HepG2 (cell line): Measurements from ENCODE around the gene DSE. TPM values are rescaled to one million over a fixed set of nuclear protein-coding genes. Genes with fewer than 3 reads are reported as not detected.

Source experiments
- ATAC-seq: fragments of 200-7000 bp; cut with Tn5 transposase; 3 replicates; pipeline ENCODE4 v1.9.1; 2020; ENCODE audit warnings: mild to moderate bottlenecking, moderate library complexity
- BruUV-seq: library from RNA; stranded (reverse); fragments of 400-500 nt; replicated peaks from 2 replicates; lab custom pipeline; 2021; lab: Mats Ljungman, UMichigan
- CTCF ChIA-PET: fragments of 300-600 bp; formaldehyde crosslinking; extraction: SDS; loops from one replicate; lab custom pipeline; 2021; ENCODE audit warnings: low total read pairs, inconsistent platforms, low intra/inter-chr PET ratio; lab: Yijun Ruan, JAX
- POLR2A ChIA-PET: fragments of 350-600 bp; sonication (Branson Sonifier 250); formaldehyde crosslinking; loops from one replicate; lab custom pipeline; 2020; ENCODE audit warnings: antibody characterized with exemption, inconsistent platforms; lab: Yijun Ruan, JAX
- DNase-seq: peaks from one replicate; pipeline ENCODE4 v3.0.0-alpha.2; 2015; ENCODE audit warnings: low spot score
- FAIRE-seq: peaks from 3 replicates; lab custom pipeline; 2011; peaks lifted over from hg19 to GRCh38; lab: Jason Lieb, UNC
- H2AFZ ChIP-seq: one replicate; pipeline ENCODE4 v1.6.1; 2011; ENCODE audit warnings: low read length, inconsistent platforms
- H3K27ac ChIP-seq: fragments of 300-600 bp; 3 replicates; pipeline ENCODE4 v1.8.0; 2011; ENCODE audit warnings: mixed run types, mild to moderate bottlenecking, mixed read lengths, low read length, inconsistent platforms; ENCODE audit not compliant: insufficient read depth; ENCODE audit errors: extremely low read length
- H3K27me3 ChIP-seq, 2 experiments: fragments of 200-600 bp in 1 of 2; 2 replicates in 1 of 2; 3 replicates in 1 of 2; pipeline versions ENCODE4 v1.6.0 to v1.8.0; 2011; ENCODE audit warnings: low read length in 2 of 2, mild to moderate bottlenecking in 2 of 2, moderate library complexity in 2 of 2, inconsistent platforms in 1 of 2; ENCODE audit not compliant: insufficient read depth in 2 of 2, control insufficient read depth in 1 of 2
- H3K36me3 ChIP-seq, 2 experiments: fragments of 200-600 bp in 1 of 2; replicated peaks in 1 of 2; 2 replicates in 1 of 2; 3 replicates in 1 of 2; pipeline versions ENCODE4 v1.5.1 to v1.8.0; 2011; ENCODE audit warnings: low read length in 2 of 2, inconsistent platforms in 1 of 2; ENCODE audit not compliant: insufficient read depth in 2 of 2, control insufficient read depth in 1 of 2
- H3K4me1 ChIP-seq: 2 replicates; pipeline ENCODE4 v1.5.1; 2012; ENCODE audit warnings: low read length, inconsistent platforms; ENCODE audit not compliant: insufficient read depth
- H3K4me2 ChIP-seq: 2 replicates; pipeline ENCODE4 v1.6.0; 2011; ENCODE audit warnings: low read depth, low read length, inconsistent platforms
- H3K4me3 ChIP-seq, 3 experiments: fragments of 200-600 bp in 1 of 3; sonication (generic), shearing (Covaris generic) in 1 of 3; replicated peaks in 1 of 3; 2 replicates each; pipeline ENCODE4 v1.5.1; 2011 to 2016; ENCODE audit warnings: low read length in 3 of 3, inconsistent platforms in 2 of 3, low read depth in 2 of 3, mild to moderate bottlenecking in 2 of 3, control low read depth in 1 of 3, mixed read lengths in 1 of 3; ENCODE audit not compliant: insufficient read depth in 1 of 3
- H3K79me2 ChIP-seq: one replicate; pipeline ENCODE4 v1.6.1; 2011; ENCODE audit warnings: low read length, inconsistent platforms; ENCODE audit not compliant: insufficient read depth
- H3K9ac ChIP-seq: 2 replicates; pipeline ENCODE4 v1.6.0; 2011; ENCODE audit warnings: mild to moderate bottlenecking, low read depth, low read length, inconsistent platforms; ENCODE audit not compliant: insufficient read depth
- H3K9me3 ChIP-seq: 2 replicates; pipeline ENCODE4 v1.5.1; 2012; ENCODE audit warnings: mild to moderate bottlenecking, low read length
- H4K20me1 ChIP-seq: 2 replicates; pipeline ENCODE4 v1.6.0; 2011; ENCODE audit warnings: inconsistent platforms, mild to moderate bottlenecking, low read length, moderate library complexity; ENCODE audit not compliant: insufficient read depth
- ELF3 ChIP-seq: IDR thresholded peaks from 2 replicates; pipeline ENCODE4 v1.6.1; 2016; ENCODE audit warnings: missing genetic modification reagents, missing compliant biosample characterization
- GLMP ChIP-seq: sonication (generic); formaldehyde crosslinking; IDR thresholded peaks from 2 replicates; pipeline ENCODE4 v1.9.0; 2021; ENCODE audit warnings: missing genetic modification reagents, mild to moderate bottlenecking, borderline replicate concordance
- GZF1 ChIP-seq: sonication (generic); formaldehyde crosslinking; IDR thresholded peaks from 2 replicates; pipeline ENCODE4 v1.5.1; 2020; ENCODE audit warnings: mild to moderate bottlenecking, missing genetic modification reagents
- MAF1 ChIP-seq: sonication (generic); formaldehyde crosslinking; IDR thresholded peaks from 2 replicates; pipeline ENCODE4 v1.5.0; 2020; ENCODE audit warnings: missing genetic modification reagents, borderline replicate concordance
- MEF2D ChIP-seq: sonication (generic); formaldehyde crosslinking; IDR thresholded peaks from 2 replicates; pipeline ENCODE4 v1.5.1; 2020; ENCODE audit warnings: mild to moderate bottlenecking, missing genetic modification reagents
- NR1H2 ChIP-seq: sonication (generic); formaldehyde crosslinking; IDR thresholded peaks from 2 replicates; pipeline ENCODE4 v1.8.1; 2022; ENCODE audit warnings: low read depth, missing genetic modification reagents, borderline replicate concordance
- PAXIP1 ChIP-seq: sonication (generic); formaldehyde crosslinking; conservative IDR thresholded peaks from 2 replicates; pipeline ENCODE4 v1.4.0; 2020; ENCODE audit warnings: mild to moderate bottlenecking, missing genetic modification reagents, moderate library complexity
- SMAD3 ChIP-seq: sonication (generic); formaldehyde crosslinking; IDR thresholded peaks from 2 replicates; pipeline ENCODE4 v1.4.0; 2020; ENCODE audit warnings: missing genetic modification reagents
- SRSF9 ChIP-seq: fragments of 200-400 bp; formaldehyde crosslinking; IDR thresholded peaks from 2 replicates; pipeline ENCODE4 v1.6.1; 2018; ENCODE audit warnings: borderline replicate concordance, mild to moderate bottlenecking, low read depth, low read length; ENCODE audit not compliant: insufficient read depth, poor library complexity, severe bottlenecking
- ZNF883 ChIP-seq: sonication (generic); formaldehyde crosslinking; IDR thresholded peaks from 2 replicates; pipeline ENCODE4 v1.5.1; 2020; ENCODE audit warnings: mild to moderate bottlenecking, missing genetic modification reagents; ENCODE audit errors: not compliant biosample characterization
- WGBS: methylation state at CpG from one replicate; pipeline ENCODE4 v1.1.6; 2017; ENCODE audit warnings: low lambda C conversion rate; 5-methylcytosine and 5-hydroxymethylcytosine counted together
- in situ Hi-C: cut with HindIII; loops from 2 replicates; pipeline ENCODE4 v1.10.0; 2017; ENCODE audit warnings: low pct_unique_long_range_greater_than_20kb; ENCODE audit not compliant: extremely low pct_ligation_motif_present
- intact Hi-C: fragments of 100-400 bp; cut with micrococcal nuclease; formaldehyde crosslinking; loops from one replicate; pipeline ENCODE4 v1.10.0; 2022; ENCODE audit not compliant: unreplicated experiment
- polyA plus RNA-seq, 8 experiments: library from polyadenylated mRNA; depleted of rRNA in 3 of 8; stranded (reverse) in 7 of 8; unstranded in 1 of 8; fragments of >200 nt; fragmentation: Illumina TruSeq in 4 of 8; extraction: Trizol in 4 of 8; gene quantifications; 2 replicates each; pipeline versions ENCODE4 v1.2.1 to v1.2.3, GENCODE V29; 2011 to 2016; ENCODE audit warnings: low read depth in 4 of 8, missing spikeins in 1 of 8, mixed read lengths in 1 of 8; ENCODE audit not compliant: insufficient read depth in 1 of 8
- total RNA-seq, 5 experiments: library from RNA; depleted of rRNA; stranded (reverse); fragments of >200 nt; fragmentation: Illumina TruSeq; extraction: Trizol; gene quantifications; 2 replicates each; pipeline ENCODE4 v1.2.3, GENCODE V29; 2016; ENCODE audit warnings: low read depth in 1 of 5
- TF ChIP-seq, protein P1 (sequence below): sonication (generic); formaldehyde crosslinking; IDR thresholded peaks from 2 replicates; pipeline ENCODE4 v1.8.1; 2023; ENCODE audit warnings: missing genetic modification reagents, inconsistent platforms, borderline replicate concordance
- TF ChIP-seq, protein P2 (sequence below): sonication (generic); formaldehyde crosslinking; IDR thresholded peaks from 2 replicates; pipeline ENCODE4 v1.4.0; 2020; ENCODE audit warnings: missing genetic modification reagents, mild to moderate bottlenecking, borderline replicate concordance
- TF ChIP-seq, protein P3 (sequence below): sonication (generic); formaldehyde crosslinking; IDR thresholded peaks from 2 replicates; pipeline ENCODE4 v1.8.0; 2022; ENCODE audit warnings: mild to moderate bottlenecking, missing genetic modification reagents, moderate library complexity
- TF ChIP-seq, protein P4 (sequence below): sonication (generic); formaldehyde crosslinking; IDR thresholded peaks from 2 replicates; pipeline ENCODE4 v1.5.0; 2020; ENCODE audit warnings: mild to moderate bottlenecking, missing genetic modification reagents

The DSE gene
- total and polyA plus RNA-seq, 2 of the 13 experiments (the other 11 are each of a cell fraction or from before 2014, with no cell fraction given): 2.6 to 4.6 TPM

DNA sequence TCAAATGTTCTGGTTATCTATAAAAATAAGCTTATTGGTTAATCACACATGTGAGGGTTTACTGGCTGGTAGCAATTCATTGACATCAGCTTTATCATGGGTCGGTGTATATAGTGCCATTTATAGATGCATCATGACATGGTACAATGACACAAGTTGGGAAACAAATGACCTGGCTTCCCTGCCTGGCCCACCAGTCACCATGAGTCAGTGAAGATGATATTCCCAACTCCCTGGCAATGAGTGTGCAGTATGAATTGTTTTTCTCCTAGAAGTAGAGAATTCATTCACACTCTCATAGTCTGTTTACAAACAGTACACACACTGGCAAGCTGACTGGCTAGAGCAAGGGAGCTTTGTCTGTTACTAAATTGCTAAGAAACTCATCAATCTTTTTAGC is 53.3 kb downstream of the DSE start:
- intact Hi-C loops: no loop called here
- CTCF ChIA-PET: no interaction called here
- Histone ChIP-seq H3K4me2 (no peak overlapping the region), H3K79me2 (no peaks in the 10 kb centered on the region), H3K4me1 (no peaks in the 10 kb centered on the region), H3K4me3 (no peak overlapping the region), H3K27ac (no peak overlapping the region), H3K9me3 (no peaks in the 10 kb centered on the region), H3K9ac (no peak overlapping the region), H2AFZ (no peak overlapping the region), H3K36me3 (no peaks in the 10 kb centered on the region), H4K20me1 (no peaks in the 10 kb centered on the region), H3K27me3 (no peaks in the 10 kb centered on the region)
- FAIRE-seq (no peak), DNase-seq (no peak), ATAC-seq (no peak)
- no TSS peak for BruUV-seq
- 72% methylated on average over 1 of the region's 1 CpG for WGBS
- POLR2A ChIA-PET: no interaction called here
- in situ Hi-C loops: no loop called here
- TF ChIP-seq SRSF9: no peak
- TF ChIP-seq, protein P1, sequence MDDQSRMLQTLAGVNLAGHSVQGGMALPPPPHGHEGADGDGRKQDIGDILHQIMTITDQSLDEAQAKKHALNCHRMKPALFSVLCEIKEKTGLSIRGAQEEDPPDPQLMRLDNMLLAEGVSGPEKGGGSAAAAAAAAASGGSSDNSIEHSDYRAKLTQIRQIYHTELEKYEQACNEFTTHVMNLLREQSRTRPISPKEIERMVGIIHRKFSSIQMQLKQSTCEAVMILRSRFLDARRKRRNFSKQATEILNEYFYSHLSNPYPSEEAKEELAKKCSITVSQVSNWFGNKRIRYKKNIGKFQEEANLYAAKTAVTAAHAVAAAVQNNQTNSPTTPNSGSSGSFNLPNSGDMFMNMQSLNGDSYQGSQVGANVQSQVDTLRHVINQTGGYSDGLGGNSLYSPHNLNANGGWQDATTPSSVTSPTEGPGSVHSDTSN (CRISPR knock-in tag): no peak
- TF ChIP-seq, protein P2, sequence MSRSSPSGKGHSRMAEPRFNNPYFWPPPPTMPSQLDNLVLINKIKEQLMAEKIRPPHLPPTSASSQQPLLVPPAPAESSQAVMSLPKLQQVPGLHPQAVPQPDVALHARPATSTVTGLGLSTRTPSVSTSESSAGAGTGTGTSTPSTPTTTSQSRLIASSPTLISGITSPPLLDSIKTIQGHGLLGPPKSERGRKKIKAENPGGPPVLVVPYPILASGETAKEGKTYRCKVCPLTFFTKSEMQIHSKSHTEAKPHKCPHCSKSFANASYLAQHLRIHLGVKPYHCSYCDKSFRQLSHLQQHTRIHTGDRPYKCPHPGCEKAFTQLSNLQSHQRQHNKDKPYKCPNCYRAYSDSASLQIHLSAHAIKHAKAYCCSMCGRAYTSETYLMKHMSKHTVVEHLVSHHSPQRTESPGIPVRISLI (CRISPR knock-in tag): no peak
- TF ChIP-seq SMAD3: no peak
- TF ChIP-seq ELF3: no peak
- TF ChIP-seq, protein P3, sequence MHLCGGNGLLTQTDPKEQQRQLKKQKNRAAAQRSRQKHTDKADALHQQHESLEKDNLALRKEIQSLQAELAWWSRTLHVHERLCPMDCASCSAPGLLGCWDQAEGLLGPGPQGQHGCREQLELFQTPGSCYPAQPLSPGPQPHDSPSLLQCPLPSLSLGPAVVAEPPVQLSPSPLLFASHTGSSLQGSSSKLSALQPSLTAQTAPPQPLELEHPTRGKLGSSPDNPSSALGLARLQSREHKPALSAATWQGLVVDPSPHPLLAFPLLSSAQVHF (CRISPR knock-in tag): no peak
- TF ChIP-seq, protein P4, sequence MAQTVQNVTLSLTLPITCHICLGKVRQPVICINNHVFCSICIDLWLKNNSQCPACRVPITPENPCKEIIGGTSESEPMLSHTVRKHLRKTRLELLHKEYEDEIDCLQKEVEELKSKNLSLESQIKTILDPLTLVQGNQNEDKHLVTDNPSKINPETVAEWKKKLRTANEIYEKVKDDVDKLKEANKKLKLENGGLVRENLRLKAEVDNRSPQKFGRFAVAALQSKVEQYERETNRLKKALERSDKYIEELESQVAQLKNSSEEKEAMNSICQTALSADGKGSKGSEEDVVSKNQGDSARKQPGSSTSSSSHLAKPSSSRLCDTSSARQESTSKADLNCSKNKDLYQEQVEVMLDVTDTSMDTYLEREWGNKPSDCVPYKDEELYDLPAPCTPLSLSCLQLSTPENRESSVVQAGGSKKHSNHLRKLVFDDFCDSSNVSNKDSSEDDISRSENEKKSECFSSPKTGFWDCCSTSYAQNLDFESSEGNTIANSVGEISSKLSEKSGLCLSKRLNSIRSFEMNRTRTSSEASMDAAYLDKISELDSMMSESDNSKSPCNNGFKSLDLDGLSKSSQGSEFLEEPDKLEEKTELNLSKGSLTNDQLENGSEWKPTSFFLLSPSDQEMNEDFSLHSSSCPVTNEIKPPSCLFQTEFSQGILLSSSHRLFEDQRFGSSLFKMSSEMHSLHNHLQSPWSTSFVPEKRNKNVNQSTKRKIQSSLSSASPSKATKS (CRISPR knock-in tag): no peak
- TF ChIP-seq MAF1 (CRISPR knock-in tag): no peak
- TF ChIP-seq MEF2D (CRISPR knock-in tag): no peak
- TF ChIP-seq GZF1 (CRISPR knock-in tag): no peak
- no peak for TF ChIP-seq ZNF883
- no peak for TF ChIP-seq GLMP (CRISPR knock-in tag)
- no peak for TF ChIP-seq PAXIP1 (CRISPR knock-in tag)
- TF ChIP-seq NR1H2 (CRISPR knock-in tag): no peak
